Astrocyte (in vitro differentiated cells and primary cell): Measurements from ENCODE around the gene CTRB1. TPM values are rescaled to one million over a fixed set of nuclear protein-coding genes. Genes with fewer than 3 reads are reported as not detected.

Source experiments
- DNase-seq: peaks from one replicate; pipeline ENCODE4 v3.0.0-alpha.2; 2010; ENCODE audit warnings: low read depth
- FAIRE-seq: peaks from 2 replicates; lab custom pipeline; 2011; peaks lifted over from hg19 to GRCh38; lab: Jason Lieb, UNC
- H2AFZ ChIP-seq: 2 replicates; pipeline ENCODE4 v1.6.0; 2012; ENCODE audit warnings: low read depth, low read length, inconsistent platforms
- H3K27ac ChIP-seq: 2 replicates; pipeline ENCODE4 v1.5.1; 2011; ENCODE audit warnings: low read depth, low read length, inconsistent platforms
- H3K27me3 ChIP-seq: 2 replicates; pipeline ENCODE4 v1.6.0; 2011; ENCODE audit warnings: low read length, inconsistent platforms; ENCODE audit not compliant: insufficient read depth
- H3K36me3 ChIP-seq: 2 replicates; pipeline ENCODE4 v1.5.1; 2011; ENCODE audit warnings: low read length, inconsistent platforms; ENCODE audit not compliant: insufficient read depth
- H3K4me1 ChIP-seq: 2 replicates; pipeline ENCODE4 v1.5.1; 2011; ENCODE audit warnings: low read length, inconsistent platforms; ENCODE audit not compliant: insufficient read depth
- H3K4me2 ChIP-seq: 2 replicates; pipeline ENCODE4 v1.6.0; 2012; ENCODE audit warnings: low read length, inconsistent platforms
- H3K4me3 ChIP-seq: 2 replicates; pipeline ENCODE4 v1.5.1; 2011; ENCODE audit warnings: low read depth, mild to moderate bottlenecking, low read length, inconsistent platforms; ENCODE audit not compliant: insufficient read depth
- H3K79me2 ChIP-seq: 2 replicates; pipeline ENCODE4 v1.6.0; 2012; ENCODE audit warnings: mild to moderate bottlenecking, low read length, inconsistent platforms; ENCODE audit not compliant: insufficient read depth
- H3K9ac ChIP-seq: 2 replicates; pipeline ENCODE4 v1.6.0; 2012; ENCODE audit warnings: mild to moderate bottlenecking, low read length, inconsistent platforms
- H3K9me3 ChIP-seq: 2 replicates; pipeline ENCODE4 v1.5.1; 2012; ENCODE audit warnings: low read depth, mild to moderate bottlenecking, low read length, inconsistent platforms; ENCODE audit not compliant: insufficient read depth
- H4K20me1 ChIP-seq: 2 replicates; pipeline ENCODE4 v1.6.0; 2012; ENCODE audit warnings: low read length, inconsistent platforms; ENCODE audit not compliant: insufficient read depth
- H3K27ac Mint-ChIP-seq: one replicate; pipeline ENCODE4 v1.8.0; 2021; ENCODE audit warnings: mild to moderate bottlenecking, mixed read lengths; ENCODE audit not compliant: unreplicated experiment
- H3K27me3 Mint-ChIP-seq: one replicate; pipeline ENCODE4 v1.8.0; 2021; ENCODE audit warnings: low read depth, mixed read lengths; ENCODE audit not compliant: unreplicated experiment
- H3K36me3 Mint-ChIP-seq: one replicate; pipeline ENCODE4 v1.8.0; 2021; ENCODE audit warnings: low read depth, mixed read lengths; ENCODE audit not compliant: unreplicated experiment
- H3K4me1 Mint-ChIP-seq: one replicate; pipeline ENCODE4 v1.8.0; 2021; ENCODE audit warnings: low read depth, mixed read lengths; ENCODE audit not compliant: unreplicated experiment
- H3K4me3 Mint-ChIP-seq: one replicate; pipeline ENCODE4 v1.8.0; 2021; ENCODE audit warnings: mild to moderate bottlenecking, moderate library complexity, mixed read lengths; ENCODE audit not compliant: unreplicated experiment
- H3K9me3 Mint-ChIP-seq: one replicate; pipeline ENCODE4 v1.8.0; 2021; ENCODE audit warnings: mild to moderate bottlenecking, mixed read lengths; ENCODE audit not compliant: unreplicated experiment
- CTCF ChIP-seq: IDR thresholded peaks from 2 replicates; pipeline ENCODE4 v1.5.1; 2011; ENCODE audit warnings: low read depth, mild to moderate bottlenecking, inconsistent platforms, low read length, moderate library complexity; ENCODE audit not compliant: insufficient read depth
- EZH2 ChIP-seq: IDR thresholded peaks from 2 replicates; pipeline ENCODE4 v1.6.1; 2012; ENCODE audit warnings: mild to moderate bottlenecking, low read length, inconsistent platforms; ENCODE audit not compliant: insufficient read depth
- total RNA-seq: library from RNA; stranded (reverse); gene quantifications from 2 replicates; pipeline ENCODE4 v1.2.1, GENCODE V29; 2021

The CTRB1 gene
- total RNA-seq, 1 donor from 2014 or later = not detected

GRCh38 chr16:75224306-75225082, 5.7 kb downstream of the CTRB1 start:
- H3K27me3 ChIP-seq = no peaks in the 10 kb centered on the region
- FAIRE-seq = no peak

DNA sequence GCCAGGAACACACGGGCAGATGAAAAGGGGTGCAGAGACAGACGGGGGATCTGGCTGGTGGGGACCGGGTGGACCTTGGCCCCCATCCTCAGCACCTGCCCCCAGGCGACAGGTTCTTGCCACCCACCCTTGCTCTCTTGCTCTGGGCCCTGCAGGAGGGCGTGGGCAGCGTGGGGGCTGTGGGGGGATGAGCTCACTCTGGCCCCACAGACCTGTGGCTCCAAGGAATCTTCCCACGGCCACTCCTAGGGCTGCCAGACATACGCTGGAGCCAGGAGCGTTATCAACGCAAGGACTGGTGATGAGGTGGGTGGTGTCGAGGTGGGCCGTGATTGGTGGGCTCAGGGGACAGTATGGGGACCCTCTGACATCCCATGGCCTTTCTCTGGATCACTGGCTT, 6.3 kb downstream of the CTRB1 start:
- Histone ChIP-seq H3K27me3 (no peaks in the 10 kb centered on the region), H3K79me2 (peaks cover 10% of the 10 kb centered on the region), H3K9ac (no peak overlapping the region), H3K4me2 (no peak overlapping the region), H3K36me3 (peaks cover 4% of the 10 kb centered on the region), H3K4me3 (no peak overlapping the region), H3K4me1 (no peaks in the 10 kb centered on the region), H3K27ac (no peak overlapping the region), H4K20me1 (peaks cover 42% of the 10 kb centered on the region), H3K9me3 (no peaks in the 10 kb centered on the region), H2AFZ (no peak overlapping the region)
- Mint-ChIP-seq H3K36me3 (peaks cover 5% of the 10 kb centered on the region), H3K27me3 (peaks cover 4% of the 10 kb centered on the region), H3K27ac (peak overlapping the region; percentile 83), H3K4me3 (no peak overlapping the region), H3K4me1 (peaks cover 6% of the 10 kb centered on the region), H3K9me3 (no peaks in the 10 kb centered on the region)
- TF ChIP-seq CTCF = no peak
- TF ChIP-seq EZH2 = no peak
- FAIRE-seq (no peak), DNase-seq (no peak)

More at GRCh38 chr16:75224306-75225082, 5.7 kb downstream of the CTRB1 start:
- H3K9me3 Mint-ChIP-seq = no peaks in the 10 kb centered on the region
- Histone ChIP-seq H3K4me2 (no peak overlapping the region), H3K4me1 (no peaks in the 10 kb centered on the region), H3K4me3 (no peak overlapping the region), H3K27ac (no peak overlapping the region), H3K36me3 (peaks cover 4% of the 10 kb centered on the region), H3K9me3 (no peaks in the 10 kb centered on the region), H3K9ac (no peak overlapping the region), H4K20me1 (peaks cover 36% of the 10 kb centered on the region), H2AFZ (no peak overlapping the region), H3K79me2 (peaks cover 4% of the 10 kb centered on the region)
- H3K36me3 Mint-ChIP-seq = peaks cover 5% of the 10 kb centered on the region
- H3K27ac Mint-ChIP-seq = peak overlapping the region; percentile 66
- no peak for TF ChIP-seq EZH2
- no peak for TF ChIP-seq CTCF
- H3K4me3 Mint-ChIP-seq = no peak overlapping the region
- peaks cover 4% of the 10 kb centered on the region for H3K27me3 Mint-ChIP-seq
- no peak for DNase-seq
- H3K4me1 Mint-ChIP-seq = peaks cover 6% of the 10 kb centered on the region
